Progenitor cell of endocrine pancreas (in vitro differentiated cells): ENCODE measurements around the gene GATA5. TPM values are rescaled to one million over a fixed set of nuclear protein-coding genes. Genes with fewer than 3 reads are reported as not detected.
A peak's percentile ranks its signal among the peaks of the same experiment; 100 is the strongest.

Experiments used
- DNase-seq: peaks from one replicate; pipeline ENCODE4 v3.0.0; 2021; ENCODE audit warnings: low spot score; ENCODE audit not compliant: unreplicated experiment
- H3K27ac Mint-ChIP-seq: 2 replicates; pipeline ENCODE4 v1.8.0; 2021; ENCODE audit warnings: mild to moderate bottlenecking, moderate library complexity, mixed read lengths
- H3K27me3 Mint-ChIP-seq: 2 replicates; pipeline ENCODE4 v1.8.0; 2021; ENCODE audit warnings: mixed read lengths
- H3K36me3 Mint-ChIP-seq: 2 replicates; pipeline ENCODE4 v1.8.0; 2022; ENCODE audit warnings: mixed read lengths; ENCODE audit not compliant: insufficient read depth
- H3K4me1 Mint-ChIP-seq: 2 replicates; pipeline ENCODE4 v1.8.0; 2021; ENCODE audit warnings: low read depth, mixed read lengths
- H3K4me3 Mint-ChIP-seq: 2 replicates; pipeline ENCODE4 v1.8.0; 2021; ENCODE audit warnings: low read depth, mild to moderate bottlenecking, moderate library complexity, mixed read lengths
- H3K9me3 Mint-ChIP-seq: 2 replicates; pipeline ENCODE4 v1.8.0; 2021; ENCODE audit warnings: low read depth, mixed read lengths
- total RNA-seq: library from RNA; stranded (reverse); gene quantifications from 2 replicates; pipeline ENCODE4 v1.2.1, GENCODE V29; 2021
- TF ChIP-seq, protein P1 (sequence below): fragments of 200-600 bp; sonication (generic); IDR thresholded peaks from one replicate; pipeline ENCODE4 v1.5.0; 2021; ENCODE audit warnings: antibody characterized with exemption, mild to moderate bottlenecking; ENCODE audit not compliant: unreplicated experiment

Gene GATA5
- total RNA-seq, 1 donor from 2014 or later: 3.8 TPM

DNA sequence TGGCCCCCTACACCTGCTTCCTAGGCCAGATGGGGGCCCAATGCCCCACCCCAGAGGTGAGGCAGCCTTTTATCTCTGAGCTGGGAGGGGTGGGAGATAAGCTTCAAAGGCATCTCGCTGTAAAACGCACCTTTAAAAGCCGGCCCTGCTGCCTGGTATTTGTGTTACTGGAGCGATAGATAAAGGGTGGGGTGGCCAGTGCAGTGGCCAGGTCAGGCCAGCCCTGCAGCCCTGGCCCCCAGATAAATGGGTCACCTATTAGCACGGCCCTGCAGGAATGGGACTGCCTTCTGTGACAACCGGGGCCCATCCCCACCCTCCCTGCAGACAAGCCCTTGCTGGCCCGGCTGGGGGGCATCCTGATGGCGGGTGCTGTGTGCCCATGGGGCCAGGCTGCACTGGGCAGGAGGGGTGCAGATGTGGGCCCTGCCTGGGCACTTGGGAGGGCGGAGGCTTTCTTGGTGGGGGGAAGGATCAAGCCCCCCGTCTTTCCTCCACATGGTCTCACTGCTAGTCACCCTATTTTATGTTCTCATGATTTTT lies 45.4 kb downstream of the GATA5 start:
- Mint-ChIP-seq H3K4me3 (no peak overlapping the region), H3K27me3 (peaks cover 26% of the 10 kb centered on the region), H3K4me1 (peaks cover 42% of the 10 kb centered on the region), H3K36me3 (no peaks in the 10 kb centered on the region), H3K27ac (no peak overlapping the region), H3K9me3 (no peaks in the 10 kb centered on the region)
- TF ChIP-seq, protein P1, sequence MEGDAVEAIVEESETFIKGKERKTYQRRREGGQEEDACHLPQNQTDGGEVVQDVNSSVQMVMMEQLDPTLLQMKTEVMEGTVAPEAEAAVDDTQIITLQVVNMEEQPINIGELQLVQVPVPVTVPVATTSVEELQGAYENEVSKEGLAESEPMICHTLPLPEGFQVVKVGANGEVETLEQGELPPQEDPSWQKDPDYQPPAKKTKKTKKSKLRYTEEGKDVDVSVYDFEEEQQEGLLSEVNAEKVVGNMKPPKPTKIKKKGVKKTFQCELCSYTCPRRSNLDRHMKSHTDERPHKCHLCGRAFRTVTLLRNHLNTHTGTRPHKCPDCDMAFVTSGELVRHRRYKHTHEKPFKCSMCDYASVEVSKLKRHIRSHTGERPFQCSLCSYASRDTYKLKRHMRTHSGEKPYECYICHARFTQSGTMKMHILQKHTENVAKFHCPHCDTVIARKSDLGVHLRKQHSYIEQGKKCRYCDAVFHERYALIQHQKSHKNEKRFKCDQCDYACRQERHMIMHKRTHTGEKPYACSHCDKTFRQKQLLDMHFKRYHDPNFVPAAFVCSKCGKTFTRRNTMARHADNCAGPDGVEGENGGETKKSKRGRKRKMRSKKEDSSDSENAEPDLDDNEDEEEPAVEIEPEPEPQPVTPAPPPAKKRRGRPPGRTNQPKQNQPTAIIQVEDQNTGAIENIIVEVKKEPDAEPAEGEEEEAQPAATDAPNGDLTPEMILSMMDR: no peak
- DNase-seq: no peak

DNA sequence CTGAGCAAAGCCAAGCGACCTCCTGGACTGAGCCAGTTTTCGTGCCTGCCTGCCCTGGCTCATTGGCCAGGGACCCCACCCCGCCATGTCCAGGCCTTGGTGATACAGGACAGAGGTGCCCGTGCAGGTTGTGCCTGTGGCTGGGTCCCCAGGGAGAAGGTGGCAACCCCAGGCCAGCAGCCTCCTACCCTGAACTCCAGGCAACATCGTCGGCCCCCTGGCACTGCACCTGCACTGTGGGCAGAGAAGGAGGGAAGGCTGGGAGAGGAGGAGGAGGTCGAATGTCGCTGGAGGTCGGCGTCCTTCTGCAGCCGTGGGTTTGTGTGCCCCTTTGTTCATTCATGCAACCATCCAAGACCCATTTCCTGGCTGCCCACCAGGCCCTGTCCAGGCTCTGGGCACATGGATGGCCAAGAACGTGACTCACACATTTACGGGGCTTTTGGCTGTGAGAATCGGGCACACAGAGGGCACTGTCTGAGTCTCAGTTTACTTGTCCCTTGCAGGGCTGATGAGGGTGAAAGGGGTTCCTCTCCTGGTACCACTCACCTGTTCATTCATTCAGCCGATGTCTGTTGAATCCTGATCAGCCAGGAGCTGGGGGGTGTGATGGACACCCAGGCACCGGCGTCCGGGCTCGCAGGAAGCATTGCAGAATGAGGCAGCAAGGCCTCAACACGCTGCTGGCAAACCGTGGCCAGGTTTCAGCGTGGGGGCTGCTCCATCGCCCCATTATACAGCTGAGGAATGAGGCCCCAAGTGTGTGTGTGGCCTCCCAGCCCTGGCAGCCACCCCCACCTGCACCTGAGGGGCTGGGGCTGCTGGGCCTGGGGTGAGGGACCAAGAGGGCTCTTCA lies 46.1 kb downstream of the GATA5 start:
- peak overlapping the region; percentile 41 for H3K27ac Mint-ChIP-seq
- peaks cover 19% of the 10 kb centered on the region for H3K27me3 Mint-ChIP-seq
- no peaks in the 10 kb centered on the region for H3K9me3 Mint-ChIP-seq
- no peaks in the 10 kb centered on the region for H3K36me3 Mint-ChIP-seq
- H3K4me3 Mint-ChIP-seq: no peak overlapping the region
- TF ChIP-seq, protein P1: no peak
- DNase-seq: no peak
- H3K4me1 Mint-ChIP-seq: peaks cover 46% of the 10 kb centered on the region

DNA sequence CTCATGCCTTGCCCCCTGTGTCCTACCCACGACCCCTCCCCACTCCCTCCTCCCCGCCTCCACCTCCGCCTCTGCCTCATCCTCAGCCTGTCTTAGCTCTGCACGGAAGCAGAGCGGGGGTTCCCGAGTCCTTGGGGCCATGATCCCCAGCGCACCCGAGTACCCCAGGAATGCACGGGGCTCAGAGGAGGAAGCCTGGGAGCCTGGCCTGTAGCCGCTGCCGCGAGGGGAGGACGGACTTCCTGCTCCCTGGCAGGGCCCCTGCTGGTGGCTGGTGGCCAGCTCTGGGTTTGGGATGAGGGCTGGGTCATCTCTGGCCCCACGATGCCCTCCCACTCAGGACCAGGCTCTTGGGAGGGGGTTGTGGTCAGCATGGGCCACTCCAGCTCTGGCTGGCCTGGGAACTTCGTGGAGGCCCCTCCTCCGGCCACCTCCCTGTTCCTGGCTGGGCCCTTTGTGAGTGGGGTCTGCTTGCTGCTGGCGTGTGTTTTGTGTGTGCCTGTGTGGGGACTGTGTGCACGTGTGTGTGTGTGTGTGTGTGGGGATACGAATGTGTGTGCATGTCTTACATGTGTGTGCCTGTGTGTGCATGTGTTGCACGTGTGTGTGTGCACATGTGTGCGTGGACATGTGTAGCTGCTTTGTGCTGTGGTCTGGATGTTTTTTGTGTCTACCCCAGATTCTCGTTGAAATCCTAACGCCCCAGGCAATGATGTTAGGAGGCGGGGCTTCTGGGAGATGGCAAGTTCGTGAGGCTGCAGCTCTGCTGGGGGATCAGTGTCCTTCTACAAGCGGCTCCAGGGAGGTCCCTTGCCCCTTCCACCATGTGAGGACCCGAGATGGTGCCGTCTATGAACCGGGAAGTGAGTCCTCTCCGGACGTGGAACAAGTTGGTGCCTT lies 47.1 kb downstream of the GATA5 start:
- peaks cover 8% of the 10 kb centered on the region for H3K27me3 Mint-ChIP-seq
- no peaks in the 10 kb centered on the region for H3K36me3 Mint-ChIP-seq
- H3K27ac Mint-ChIP-seq: peak overlapping the region; percentile 82
- TF ChIP-seq, protein P1: peak; percentile 8
- no peak for DNase-seq
- H3K4me1 Mint-ChIP-seq: peaks cover 43% of the 10 kb centered on the region
- H3K4me3 Mint-ChIP-seq: no peak overlapping the region
- H3K9me3 Mint-ChIP-seq: no peaks in the 10 kb centered on the region

DNA sequence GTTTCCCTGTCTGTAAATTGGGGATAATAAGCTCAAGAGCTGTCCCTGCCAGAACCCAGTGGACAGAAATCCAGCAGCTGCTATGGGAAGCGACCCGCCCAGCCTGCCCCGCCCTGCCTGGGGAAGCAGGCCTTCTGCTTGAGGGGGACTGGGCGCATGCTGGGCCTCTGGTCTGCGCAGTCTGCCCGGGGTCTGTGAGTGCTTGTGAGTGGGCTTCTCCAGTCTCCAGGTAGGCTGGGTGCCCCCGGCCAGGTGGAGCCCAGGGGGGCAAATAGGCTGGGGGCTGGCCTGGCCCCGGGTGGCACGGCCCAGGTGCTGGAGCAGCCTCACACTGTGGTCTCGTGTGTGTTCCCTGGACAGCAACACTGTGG lies 47.8 kb downstream of the GATA5 start:
- no peak overlapping the region for H3K4me3 Mint-ChIP-seq
- no peak for DNase-seq
- H3K27ac Mint-ChIP-seq: peak overlapping the region; percentile 88
- H3K4me1 Mint-ChIP-seq: peaks cover 43% of the 10 kb centered on the region
- TF ChIP-seq, protein P1: no peak
- H3K9me3 Mint-ChIP-seq: no peaks in the 10 kb centered on the region
- no peaks in the 10 kb centered on the region for H3K36me3 Mint-ChIP-seq
- H3K27me3 Mint-ChIP-seq: peaks cover 7% of the 10 kb centered on the region
